Stimulated activated CD4-positive, alpha-beta T cell treated with anti-CD3 and anti-CD28 coated beads, Interleukin-4, amount 100 ng/mL, for 48 hours (primary cell): ENCODE measurements around the gene ZBTB46.

ENCODE experiments used
- DNase-seq, 2 donors: peaks; one replicate each; pipeline ENCODE4 v3.0.0-alpha.2; 2020; ENCODE audit warnings: low read depth in 2 of 2

ZBTB46 gene

DNA sequence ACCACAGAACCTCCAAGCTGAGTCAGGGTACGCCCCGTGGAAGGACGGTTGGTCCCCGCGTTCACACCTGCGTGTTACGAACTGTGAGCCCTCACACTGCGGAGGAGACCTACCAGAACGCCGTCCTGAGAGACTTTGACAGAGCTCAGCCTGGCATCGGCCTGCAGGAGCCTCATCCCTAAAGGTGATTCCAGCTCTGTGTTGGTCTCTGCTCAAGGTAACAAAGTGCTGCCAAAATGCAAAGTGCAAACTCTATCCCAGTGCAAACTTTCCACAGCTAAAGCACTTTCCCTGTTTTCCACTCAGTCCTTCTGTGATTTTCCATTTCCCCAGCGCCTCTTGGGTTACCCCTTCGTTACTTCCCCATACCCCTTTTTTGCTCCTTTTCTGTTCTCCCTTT lies 8.6 kb upstream of the ZBTB46 start:
- no peak for DNase-seq

DNA sequence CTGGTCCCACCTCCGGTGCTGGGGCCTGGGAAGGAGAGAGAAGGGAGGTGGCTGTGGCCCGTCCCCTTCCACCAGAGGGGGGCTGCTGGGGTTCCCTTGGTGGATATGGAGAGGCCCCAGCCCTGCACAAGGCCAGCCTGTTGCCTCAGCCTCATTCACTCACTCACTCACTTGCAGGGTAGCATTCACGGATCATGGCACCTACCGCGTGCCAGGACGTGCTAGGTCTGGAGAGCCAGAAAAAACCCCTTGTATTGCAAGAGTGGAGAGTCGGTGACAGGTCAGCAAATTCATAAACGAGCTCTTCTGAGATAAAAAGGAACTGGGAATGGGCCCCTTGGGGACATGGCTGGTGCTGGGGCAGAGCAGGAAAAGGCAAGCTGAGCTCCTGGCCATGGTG lies 6.4 kb upstream of the ZBTB46 start:
- no peak for DNase-seq

DNA sequence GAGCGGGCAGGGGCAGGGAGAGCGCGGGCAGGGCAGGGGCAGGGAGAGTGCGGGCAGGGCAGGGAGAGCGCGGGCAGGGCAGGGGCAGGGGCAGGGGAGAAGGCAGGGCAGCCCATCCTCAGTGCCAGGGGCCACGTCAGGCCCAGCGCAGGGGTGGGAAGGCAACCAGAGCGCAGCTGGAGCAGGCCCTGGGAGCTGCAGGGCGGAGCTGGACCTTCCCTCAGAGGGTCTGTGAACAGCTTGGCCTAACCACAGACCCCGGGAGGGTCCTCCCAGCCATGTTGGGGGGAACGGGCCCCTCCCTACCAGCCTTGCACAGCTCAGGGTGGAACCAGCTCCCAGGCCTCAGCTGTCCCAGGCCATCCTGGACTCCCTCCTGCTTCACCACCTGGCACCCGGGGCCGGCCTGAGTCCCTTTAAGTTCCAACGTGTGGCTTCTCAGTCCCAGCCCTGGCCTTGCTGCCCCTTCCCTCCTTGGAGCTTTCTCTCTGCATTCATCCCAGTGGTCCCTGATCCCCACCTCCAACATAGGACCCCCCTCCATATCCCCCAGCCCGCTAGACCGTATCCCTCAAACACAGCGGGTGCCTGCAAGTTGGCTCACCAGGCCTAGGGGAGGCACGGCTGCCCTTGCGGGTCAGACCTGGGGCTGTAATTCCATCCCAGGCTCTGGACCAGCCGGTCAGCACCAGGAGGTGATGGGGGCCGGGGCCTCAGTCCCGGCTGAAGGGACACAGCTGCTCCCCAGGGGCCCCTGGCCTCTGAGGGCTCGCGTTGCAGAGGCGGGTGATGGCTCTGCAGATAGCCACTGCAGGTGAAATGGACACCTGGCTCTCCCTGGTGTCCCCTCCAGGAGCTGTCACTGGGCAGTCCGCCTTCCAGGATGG lies 5.6 kb upstream of the ZBTB46 start:
- DNase-seq, result no peak

DNA sequence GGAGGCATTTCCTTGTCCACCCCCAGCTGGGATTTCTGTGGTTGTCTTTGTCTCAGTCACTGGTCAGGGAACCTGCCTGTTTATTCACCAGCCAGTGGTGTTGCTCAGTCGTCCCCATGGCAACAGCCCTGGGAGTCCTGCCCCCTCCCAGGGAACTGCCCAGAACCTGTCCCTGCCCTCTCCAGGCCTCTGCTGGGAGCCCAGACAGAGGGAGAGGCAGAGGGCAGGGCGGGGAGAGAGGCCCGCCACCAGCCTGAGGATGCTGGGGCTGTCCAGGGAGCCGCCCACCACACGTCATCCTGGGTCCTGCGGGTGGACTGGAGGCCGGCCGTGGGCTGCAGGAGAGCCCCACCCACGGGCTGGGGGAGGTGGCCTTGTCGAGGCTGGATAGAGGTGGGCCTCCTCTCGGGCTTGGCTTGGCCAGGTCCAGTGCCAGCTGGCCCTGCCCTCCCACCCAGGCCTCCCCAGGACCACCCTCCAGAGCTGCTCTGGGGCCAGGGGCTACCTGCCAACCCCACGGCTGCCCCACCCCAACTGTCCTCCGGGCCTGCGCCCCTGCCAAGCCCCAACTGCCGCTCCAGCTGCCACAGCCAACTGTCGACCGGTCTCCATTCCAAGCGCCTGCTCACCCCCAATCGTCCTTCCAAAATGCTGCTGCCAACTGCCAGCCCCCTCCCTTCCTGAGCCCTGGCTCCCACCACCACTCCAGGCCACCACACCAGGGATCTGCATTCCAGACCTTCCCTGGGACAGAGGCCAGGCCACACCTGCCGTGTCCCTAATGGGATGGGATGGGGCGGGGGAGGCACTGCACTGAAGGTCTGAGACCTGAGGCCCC lies 4.2 kb upstream of the ZBTB46 start:
- no peak for DNase-seq

- DNase-seq, result no peak
Measured at GRCh38 chr20:63834491-63834880, 3.4 kb upstream of the ZBTB46 start.

DNA sequence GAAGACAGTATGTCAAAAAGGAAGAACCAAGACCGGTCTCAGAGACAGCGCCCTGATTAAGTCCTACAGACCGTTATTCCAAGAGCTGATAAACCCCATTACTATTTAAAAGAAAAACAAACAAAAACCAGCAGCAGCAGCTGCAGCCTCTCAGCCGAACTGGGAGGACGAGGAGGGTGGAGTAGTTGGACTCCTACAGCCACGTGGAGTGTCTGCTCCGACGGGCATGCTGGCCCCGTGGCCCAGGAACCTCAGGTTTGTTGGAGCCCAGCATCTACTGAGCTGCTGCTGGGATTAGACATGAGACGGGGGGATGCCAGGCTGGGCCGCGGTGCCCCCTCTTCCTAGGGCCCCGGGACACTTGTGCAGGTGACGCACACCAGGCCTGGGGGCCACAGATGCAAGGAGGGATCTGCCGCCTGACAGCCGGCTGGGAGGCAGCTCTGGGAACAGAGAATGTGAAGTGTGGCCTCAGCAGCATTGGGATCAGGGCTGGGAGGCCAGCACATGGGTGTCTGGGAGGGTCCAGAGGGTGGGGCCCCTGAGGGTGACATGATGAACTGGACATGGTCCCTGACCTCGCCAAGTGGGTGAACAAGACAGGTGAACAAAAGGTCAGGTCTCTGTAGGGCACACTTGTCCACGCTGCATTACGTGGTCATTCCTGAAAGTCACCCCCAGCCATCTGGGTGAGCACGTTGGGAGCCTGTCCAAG lies 2.9 kb upstream of the ZBTB46 start:
- DNase-seq, result no peak

GRCh38 chr20:63831993-63832686 lies 1.1 kb upstream of the ZBTB46 start:
- no peak for DNase-seq

DNA sequence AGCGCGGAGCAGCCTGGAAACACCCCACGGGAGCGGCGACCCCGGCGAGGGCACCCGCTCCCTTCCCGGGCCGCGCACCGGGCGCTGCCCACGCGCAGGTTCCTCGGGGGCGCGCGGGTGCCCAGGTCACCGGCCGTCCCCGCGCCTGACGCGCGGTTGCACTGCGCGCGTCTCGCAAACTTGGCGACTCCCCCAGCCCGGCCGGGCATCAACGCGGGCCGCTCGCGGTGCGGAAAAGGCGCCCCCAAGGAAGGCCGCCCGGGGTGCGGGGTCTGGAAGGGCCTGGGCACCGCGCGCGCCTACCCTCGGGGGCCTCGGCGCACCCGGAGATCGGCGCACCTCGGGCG lies 555 bp upstream of the ZBTB46 start:
- DNase-seq, result no peak

GRCh38 chr20:63829945-63830835 lies 874 bp downstream of the ZBTB46 start:
- no peak for DNase-seq

GRCh38 chr20:63829603-63829944 lies 1.5 kb downstream of the ZBTB46 start:
- no peak for DNase-seq

DNA sequence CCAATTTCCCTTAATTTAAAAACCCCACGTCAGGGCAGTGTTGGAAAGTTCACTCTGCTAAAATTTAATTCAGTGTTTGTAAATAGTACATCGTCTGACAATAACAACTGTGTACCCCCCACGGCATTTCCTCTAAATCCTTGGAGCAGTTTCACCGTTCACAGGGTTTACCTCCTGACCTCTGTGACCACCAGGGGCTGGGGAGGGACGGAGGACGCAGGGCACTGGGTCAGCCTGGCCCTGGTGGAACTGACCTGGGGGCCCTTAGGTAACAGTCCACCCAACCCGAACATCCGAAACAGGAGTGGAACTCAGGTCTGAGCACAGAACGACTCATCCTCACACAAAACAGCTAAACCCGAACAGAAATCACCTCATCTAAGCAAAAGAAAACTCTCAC lies 2.1 kb downstream of the ZBTB46 start:
- DNase-seq, result no peak

DNA sequence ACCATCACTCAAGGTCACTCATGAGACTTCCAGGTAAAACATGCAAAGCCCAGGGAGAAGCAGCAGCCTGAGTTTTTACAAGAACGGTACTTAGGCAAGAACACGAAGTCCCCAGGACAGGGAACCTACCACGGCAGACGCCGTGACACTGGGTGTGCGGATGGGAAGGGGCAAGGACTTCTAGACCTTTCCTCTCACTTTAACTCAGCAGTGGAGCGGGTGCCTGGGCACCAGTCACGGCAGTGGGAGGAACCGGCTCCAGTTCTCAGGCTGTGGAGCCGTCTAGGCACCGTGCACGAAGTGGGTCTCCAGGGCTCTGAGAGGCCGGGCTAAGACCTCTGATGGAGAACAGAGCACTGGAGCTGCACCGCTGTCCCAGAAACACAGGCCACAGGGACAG lies 2.5 kb downstream of the ZBTB46 start:
- DNase-seq, result no peak

- no peak for DNase-seq
Measured at GRCh38 chr20:63828124-63828523, 2.9 kb downstream of the ZBTB46 start.

DNA sequence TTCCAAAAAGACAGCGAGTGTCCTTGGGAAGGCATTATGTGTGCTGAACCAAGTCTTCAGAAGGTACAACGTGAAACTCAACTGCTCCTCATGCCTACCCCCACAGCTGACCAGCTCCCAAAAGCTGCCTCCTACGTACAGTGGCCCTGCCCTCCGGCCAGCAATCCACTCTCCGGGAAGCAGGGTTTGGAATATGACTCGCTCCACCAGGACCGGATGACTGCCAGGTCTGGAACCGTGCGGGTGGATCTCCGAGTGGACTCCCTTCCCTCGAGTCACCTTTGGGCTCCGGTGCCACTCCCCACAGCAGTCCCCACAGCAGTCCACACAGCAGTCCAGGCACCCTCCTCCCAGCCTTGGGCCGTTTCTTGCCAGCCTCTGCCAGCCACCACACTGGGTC lies 4.3 kb downstream of the ZBTB46 start:
- no peak for DNase-seq

- no peak for DNase-seq
Measured at GRCh38 chr20:63825331-63826118, 5.5 kb downstream of the ZBTB46 start.

GRCh38 chr20:63823691-63824311 lies 7.3 kb downstream of the ZBTB46 start:
- no peak for DNase-seq

DNA sequence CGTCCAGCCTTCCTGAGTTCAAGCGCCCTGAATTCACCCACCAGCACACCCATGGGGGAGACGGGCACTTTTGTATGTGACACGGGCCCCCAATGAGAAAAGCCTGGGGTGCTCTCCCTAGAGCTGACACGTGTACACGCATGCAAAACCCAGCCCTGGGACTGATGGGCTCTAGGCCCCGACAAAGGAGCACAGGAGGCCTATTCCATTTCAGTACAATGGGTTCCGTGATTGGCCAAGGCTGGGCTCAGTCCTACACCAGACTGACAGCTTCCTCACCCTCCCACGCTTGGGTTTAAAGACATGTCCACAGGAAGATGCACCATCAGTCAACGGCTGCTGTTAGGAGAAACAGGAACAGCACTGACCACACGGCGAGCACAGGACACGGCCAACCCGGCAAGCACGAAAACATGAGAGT lies 8.8 kb downstream of the ZBTB46 start:
- DNase-seq, result no peak

- DNase-seq, result no peak
Measured at GRCh38 chr20:63821811-63822210, 9.3 kb downstream of the ZBTB46 start.

DNA sequence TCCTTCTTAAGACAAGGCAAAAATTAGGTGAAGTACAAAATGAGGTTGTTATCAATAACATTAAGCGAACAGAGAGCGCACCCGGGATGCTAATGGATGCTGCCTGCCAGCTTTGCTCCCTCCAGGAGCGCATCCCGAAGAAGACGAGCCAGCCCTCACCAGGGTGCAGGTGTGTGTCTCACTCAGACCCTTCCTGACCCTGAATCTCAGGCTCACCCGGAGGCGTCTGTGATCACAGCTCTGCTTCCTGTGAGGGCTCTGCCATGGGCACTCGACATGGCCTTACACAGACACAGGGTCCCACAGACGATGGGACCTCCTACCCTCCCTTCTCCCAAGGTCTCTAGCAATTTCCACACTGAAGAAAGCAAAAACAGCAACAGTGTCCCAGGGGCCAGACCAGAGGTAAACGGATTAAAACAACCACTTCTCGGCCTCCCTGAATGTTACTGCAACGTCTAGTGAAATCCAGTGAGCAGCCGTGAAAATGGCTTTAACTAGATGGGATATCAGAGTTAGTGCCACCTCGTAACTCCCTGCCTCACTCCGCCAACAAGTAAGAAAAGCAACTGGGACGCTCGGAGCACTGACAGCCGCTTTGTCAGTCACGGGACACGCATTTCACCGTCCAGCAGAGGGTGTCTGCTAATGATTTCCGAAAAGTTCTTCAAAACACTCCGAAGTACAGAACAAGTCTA lies 11.7 kb downstream of the ZBTB46 start:
- DNase-seq, result no peak
